ENCODE results near the gene CCDC9B.

The CCDC9B gene

DNA sequence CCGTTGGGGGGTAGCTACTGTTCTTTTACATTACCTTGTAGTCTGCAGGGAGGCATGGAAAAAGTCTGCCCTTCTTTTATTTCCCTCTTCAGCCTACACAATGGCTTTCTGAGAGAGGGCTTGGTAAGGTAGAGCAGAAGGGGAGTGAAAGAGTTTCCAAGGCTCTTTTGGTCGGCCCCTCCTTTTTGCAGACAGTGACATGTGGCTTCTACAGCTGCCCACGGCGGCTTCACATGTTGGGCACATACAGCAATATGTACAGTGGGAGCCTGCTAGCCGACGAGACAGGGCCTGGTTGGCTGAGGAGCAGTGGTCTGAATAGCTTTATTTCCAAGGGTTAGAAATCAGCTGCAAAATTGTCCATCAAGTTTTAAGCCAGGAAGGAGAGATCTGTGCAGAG is 13.3 kb downstream of the CCDC9B start:
- peak; percentile 11 for DNase-seq

DNA sequence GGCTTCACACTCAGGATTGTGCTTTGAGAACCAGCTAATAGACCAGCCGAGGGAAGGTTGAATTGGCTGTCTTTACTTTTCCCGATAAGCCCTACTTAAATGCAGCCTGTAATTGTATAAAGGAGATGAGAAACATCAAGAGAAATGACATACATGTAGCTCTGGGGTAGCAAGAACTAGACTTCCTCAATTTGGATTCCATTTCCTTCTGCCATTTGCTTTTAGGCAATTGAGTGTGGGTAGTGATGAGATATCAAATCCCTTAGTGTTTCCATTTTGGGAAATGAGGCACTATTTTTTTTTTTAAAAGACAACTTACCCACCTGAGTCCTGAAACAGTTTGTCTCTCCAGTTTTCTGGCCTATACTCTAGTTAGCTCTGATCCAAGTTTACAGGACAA is 15.0 kb downstream of the CCDC9B start:
- no peak for DNase-seq

DNA sequence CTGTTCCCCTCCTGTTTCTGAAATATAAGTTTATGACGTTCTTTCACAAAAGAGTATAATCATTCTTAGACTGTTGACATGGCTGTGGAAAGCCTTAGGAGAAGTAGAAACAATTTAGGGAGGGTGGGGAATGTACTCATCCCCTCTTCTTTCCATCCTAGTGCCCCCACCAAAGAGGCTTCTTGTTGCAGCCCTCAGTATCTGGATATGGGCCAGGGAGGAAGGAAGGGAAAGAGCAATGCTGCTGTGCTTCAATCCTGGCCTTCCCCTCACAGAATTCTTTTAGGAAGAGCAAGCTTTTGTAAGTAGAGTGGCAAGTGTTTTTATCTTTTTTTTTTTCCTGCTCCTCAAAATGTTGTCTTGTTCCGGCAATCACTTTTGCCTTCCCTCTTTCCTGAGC is 15.6 kb downstream of the CCDC9B start:
- DNase-seq = no peak

DNA sequence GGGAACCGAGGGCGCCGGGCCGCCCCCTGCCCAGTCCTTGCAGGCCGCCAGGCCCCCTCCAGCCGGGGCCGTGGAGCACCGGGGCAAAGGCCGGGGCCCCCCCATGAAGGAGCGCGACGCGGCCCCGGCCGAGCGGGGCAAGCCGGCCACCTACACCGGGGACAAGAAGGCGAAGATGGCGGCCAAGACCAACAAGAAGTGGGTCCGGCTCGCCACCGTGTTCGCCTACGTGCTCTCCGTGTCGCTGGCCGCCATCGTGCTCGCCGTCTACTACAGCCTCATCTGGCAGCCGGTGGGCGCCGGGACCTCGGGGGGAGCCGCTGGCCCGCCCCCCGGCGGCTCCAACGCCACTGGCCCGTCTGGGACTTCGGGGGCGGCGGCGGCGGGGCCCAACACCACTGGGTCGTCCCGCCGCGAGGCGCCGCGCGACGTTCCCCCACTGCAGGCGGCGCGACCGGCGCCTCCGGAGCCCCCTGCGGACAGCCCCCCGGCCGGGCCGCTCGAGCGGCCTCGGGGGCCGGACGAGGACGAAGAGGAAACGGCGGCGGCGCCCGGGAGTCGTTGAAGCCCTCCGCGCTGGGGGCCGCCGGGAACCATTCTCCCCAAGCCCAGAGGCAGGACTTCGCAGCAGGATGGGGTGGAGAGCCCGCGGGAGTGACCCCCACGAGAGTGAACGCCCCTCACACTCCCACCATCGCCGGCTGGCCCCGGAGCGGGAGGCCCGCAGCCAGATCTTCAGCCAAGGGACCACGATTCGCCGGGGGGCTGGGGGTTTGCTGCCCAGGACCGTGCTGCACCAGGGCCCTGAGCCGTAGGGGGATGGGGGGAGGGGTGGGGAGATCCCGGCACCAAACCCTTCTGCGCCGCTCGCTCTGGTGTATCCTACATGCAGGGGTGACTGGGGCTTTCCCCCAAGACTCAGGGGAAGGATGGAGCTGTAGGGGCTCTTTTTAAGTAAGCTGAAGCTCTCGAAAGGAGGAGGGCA is 16.5 kb downstream of the CCDC9B start:
- DNase-seq = no peak

DNA sequence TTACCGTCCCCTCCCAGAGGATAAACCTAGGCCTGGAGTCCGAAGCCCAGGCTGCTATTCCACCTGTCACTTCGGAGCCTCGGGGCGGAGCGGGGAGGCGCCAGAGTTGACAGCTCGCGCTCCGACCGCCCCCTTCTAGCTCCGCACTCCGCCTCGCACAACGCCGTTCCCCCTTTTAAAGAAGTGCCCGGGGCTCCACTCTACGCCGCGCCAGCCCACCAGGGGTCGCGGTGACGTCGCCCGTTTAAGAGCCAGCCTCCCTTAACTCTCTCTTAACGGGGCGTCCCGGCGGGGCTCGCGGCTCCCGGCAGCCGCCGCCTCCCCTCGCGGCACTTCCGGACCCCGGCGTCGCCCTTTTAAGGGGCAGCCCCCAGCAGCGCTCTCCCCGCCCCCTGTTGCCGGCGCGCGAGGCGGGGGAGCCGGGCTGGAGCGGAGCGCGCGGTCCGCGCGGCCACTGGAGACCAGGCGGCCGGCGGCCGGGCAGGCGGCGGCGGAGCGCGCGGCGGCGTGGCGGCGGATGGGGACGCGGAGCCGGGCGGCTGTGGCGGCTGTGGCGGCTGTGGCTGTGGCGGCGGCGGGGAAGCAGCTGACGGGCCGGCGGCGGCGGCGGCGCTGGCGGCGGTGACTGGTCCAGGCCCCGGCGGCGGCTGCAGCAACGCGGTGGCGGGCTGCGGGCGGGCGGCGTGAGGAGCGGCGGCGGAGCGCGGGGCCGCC is 17.3 kb downstream of the CCDC9B start, which contains the start of gene INAFM2:
TSS of gene INAFM2 (plus strand) at position 454 of the 714 bp plus-strand sequence. CDS start 364 bp downstream, outside the sequence.
- DNase-seq = peak; percentile 93

DNA sequence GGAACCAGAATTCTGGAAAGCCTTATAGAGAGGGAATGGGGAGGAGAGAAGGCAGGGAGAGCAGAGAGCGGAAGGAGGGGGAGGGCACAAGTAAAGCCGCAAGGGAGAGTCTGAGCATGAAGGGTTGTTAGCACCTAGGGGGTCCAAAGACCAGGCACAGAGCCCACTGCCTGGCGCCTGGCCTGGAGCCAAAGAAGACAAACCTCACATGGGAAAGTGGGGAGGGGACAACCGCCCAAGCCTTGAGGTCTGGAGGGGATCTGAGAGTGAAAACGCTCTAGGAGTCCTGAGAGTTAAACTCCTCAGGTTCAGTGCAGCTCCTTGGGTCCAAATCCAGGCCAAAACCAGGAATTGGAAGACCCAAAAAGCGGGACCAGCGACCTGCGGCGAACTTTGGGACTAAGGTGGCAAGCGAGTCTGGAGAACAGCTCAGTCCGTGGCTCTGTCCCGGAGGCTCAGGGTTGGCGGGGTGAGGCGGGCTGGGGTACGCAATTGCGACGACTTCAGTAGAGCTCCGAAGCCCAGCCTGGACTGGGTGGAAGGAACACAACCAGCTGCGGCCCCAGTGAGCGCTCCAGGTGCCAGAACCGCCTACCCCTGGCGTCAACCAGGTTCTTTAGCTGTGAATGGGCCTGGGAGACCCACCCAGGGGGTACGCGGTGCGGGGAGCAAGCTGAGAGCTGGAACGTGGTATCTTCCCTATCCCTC is 18.1 kb downstream of the CCDC9B start:
- no peak for DNase-seq

DNA sequence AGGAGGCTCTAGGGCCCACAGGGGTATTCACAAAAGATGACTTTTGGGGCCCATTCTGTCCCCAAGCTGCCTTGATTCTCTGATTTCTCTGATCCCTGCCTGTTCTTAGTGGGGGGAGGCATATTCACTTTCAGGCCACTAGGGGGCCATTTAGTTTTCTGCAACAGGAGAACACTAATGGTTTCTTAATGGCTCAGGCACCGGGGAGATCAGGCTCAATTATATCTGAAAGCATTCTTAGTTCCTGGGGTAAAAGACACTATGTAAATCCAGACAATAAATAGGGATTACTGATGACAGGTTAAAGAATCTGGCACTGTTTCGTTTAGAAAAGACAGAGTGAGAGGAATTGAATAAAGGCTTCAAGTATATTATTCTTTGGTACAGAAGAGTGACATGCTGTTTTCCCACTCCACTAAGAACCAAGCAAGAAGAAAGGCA is 19.8 kb downstream of the CCDC9B start:
- DNase-seq = peak; percentile 60

DNA sequence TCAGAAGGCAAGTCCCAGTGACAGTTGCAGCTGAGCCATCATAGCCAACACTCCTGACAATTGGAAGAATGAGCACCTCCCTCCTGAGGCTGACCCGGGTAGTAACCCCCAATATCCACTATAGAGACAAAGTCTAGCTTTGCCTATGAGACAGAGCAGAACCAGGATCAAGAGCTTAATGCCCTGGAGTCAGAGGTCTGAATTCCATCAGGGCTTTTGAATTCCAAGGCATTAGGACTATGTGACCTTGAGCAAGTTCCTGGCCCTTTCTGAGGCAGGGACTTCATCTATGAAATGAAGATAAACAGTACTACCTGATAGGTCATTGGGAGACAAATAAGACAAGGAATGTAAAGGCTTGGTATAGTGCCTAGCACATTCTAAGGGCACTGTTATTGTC is 20.3 kb downstream of the CCDC9B start:
- no peak for DNase-seq

DNA sequence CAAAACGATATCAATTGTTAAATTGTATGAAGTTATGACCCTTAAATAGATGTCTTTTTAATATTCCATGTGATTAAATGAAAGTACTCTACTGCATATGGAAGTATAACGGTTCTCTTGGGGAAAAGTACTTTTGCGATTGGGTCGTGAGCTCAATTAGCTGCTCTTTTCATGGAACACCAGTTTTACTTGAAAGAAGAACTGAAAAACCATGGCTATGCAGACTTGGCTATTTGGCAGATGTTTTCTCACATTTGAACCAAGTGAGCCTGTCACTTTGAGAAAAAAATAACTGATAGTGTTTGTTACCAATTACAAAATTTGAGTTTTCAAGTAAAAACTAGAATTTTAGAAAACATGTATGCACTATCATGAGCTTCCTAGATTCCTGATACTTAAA is 23.2 kb downstream of the CCDC9B start:
- no peak for DNase-seq

DNA sequence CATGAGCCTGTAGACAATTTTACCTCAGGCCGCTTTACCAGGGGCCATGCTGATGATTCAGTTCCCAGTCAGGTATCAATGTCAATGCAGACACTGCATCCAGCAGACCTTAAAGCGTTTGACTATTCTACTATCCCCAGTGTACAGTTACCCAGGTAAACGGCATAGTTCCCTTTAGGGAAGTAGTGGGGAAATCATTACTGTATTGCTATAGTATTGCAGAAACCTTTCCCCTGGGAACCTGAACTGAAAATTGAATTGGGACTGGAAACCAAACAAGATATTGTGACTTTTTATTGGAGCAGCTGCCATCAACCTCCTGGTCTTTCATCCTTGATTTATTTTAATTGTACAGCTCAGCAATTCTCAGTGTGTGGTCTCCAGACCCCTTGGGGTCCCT is 23.8 kb downstream of the CCDC9B start:
- DNase-seq = no peak

DNA sequence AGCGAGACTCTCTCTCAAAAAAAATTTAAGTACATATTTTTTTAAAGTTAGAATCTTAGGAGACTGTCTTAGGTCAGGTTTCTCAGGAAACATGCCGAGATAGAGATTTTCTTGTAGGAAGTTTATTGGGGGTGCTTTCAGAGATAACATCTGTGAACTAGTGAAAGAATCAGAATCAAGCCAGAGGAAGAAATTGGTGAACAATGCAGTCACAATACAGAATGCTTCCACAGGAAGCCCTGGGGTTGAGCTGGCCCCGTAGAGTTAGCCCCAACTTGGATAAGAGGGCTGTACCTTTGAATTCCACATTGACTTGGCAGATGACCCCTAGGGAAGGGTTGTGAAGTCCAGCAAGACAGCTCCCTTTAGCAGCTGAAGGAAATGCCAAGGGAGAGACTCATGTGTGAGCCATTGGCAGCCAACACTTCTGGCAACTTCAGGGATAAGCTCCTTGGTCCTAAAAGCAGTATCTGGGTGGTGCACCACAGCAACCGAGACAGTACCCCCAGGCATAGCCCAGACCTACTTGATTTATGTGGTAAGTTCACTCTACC is 25.9 kb downstream of the CCDC9B start:
- no peak for DNase-seq

DNA sequence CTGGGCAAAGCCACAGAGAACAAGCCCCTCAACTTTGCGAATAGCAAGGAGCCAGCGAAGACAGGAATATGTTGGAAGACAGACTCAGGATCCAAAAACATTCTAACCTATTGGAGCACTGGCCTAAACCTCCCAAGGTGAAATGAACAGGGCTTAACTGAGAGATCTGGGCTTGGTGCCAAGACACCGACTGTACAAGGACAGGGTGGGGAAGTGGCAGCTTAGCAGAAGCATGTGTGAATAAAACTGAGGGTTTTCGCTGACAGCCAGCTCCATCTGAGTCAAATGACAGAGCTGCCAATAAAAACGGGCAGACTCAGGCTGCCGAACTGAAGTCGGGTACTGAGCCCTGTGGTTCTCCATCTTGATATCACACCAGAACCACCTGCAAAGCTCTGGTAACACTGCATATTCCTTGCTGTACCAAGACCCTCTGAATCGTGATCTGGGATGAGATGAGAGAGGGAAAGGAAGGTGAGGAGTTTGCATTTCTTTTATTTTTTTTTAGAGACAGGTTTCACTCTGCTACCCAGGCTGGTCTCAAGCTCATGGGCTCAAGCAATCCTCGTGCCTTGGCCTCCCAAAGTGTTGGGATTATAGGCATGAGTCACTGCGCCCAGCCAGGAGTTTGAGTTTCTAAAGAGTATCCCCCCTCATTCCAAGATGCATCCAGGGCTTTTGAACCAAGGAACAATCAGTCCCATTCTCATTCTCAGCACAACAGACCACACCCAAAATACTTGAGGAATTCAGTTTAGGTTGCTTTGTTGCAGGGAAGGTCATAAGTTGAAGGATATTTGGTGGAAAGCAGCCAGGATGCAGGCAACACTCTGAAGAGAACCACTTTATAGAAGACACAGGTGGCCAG is 27.0 kb downstream of the CCDC9B start:
- DNase-seq = peak; percentile 66

DNA sequence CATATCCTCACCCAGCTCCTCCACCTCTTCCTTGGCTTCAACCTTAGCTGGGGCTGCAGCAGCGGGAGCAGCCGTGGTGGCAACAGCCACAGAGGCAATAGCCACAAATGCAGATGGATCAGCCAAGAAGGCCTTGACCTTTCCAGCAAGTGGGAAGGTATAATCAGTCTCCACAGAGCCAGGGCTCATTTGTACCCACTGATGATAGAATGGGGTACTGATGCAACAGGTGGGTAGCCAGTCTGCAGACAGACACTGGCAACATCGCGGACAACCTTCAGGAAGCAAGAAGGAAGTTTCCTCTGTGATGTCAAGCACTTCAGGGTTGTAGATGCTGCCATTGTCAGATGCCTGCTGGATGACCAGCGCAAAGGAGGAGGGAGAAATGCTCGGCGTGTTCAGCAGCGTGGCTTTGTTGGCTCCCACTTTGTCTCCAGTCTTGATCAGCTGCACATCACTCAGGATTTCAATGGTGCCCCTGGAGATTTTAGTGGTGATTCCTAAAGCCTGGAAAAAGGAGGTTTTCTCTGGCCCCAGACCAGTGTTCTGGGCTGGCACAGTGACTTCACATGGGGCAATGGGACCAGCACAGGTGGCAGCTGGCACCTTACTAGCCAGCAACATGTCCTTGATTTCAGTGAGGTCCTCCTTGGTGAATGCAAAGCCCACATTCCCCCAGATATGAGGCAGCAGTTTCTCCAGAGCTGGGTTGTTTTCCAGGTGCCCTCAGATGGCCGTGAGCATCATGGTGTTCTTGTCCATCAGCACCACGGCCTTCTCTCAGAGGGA is 28.2 kb downstream of the CCDC9B start:
- DNase-seq = no peak

DNA sequence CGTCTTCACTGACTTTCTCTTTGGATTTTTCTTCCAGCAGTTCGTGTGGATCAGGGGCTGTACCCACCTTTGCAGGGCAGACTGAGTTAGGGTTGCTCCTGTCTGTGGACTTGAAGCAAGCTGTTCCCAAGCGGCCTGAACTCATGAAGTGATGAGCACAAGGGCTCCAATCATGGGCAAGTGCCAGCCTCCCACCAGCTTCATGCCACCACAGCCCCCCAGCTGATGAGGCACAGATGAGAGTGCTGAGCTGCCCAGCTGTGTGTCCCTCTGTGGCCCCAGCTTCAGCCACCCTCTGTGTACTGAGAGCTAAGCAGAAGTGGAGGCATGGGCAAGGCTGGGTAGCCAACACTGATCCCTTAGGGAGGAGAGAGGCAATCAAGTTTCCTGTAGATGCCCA is 29.7 kb downstream of the CCDC9B start:
- no peak for DNase-seq

DNA sequence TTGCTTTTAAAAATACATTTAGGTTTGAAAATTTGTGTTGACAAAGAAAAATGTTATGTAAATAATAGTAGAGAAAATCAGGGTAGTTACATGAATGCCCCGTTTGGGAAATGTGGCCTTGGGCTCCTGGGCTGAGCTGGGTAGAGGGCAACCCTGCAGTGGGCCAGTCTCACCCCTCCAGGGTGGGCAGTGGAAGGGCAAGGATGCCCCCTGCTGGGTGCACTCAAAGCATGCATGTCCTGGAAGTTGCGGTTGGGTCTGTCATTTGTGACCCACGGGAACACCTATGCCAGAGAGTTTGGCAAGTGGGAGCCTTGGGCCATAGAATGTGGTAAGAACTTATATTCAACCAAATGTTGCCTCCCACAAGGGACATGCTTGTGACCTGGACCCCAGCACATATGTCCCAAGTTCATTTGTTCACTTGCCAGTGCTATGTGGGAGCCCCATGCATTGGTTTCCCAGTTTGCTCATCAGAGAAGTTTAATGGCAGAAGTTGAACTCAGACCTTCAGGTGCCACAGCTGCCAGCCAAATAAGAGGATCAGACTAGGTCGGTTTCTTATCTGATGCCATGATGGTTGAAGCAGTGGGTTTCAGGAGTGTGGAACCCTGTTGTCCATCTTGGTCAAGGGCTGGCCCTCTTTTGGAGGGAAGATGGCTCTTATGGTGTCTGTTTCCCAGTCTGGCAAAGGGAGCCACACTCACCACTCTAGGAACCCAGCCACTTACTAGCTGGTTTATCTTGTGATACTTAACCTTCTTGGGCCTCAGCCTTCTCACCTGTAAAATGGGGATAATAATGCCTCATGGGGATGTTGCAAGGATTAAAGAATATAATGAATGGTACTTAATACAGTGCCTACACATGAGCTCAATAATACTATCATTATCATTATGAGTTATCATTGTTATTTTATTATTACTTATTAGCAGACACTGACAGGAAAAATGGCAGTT is 30.5 kb downstream of the CCDC9B start:
- DNase-seq = peak; percentile 68

DNA sequence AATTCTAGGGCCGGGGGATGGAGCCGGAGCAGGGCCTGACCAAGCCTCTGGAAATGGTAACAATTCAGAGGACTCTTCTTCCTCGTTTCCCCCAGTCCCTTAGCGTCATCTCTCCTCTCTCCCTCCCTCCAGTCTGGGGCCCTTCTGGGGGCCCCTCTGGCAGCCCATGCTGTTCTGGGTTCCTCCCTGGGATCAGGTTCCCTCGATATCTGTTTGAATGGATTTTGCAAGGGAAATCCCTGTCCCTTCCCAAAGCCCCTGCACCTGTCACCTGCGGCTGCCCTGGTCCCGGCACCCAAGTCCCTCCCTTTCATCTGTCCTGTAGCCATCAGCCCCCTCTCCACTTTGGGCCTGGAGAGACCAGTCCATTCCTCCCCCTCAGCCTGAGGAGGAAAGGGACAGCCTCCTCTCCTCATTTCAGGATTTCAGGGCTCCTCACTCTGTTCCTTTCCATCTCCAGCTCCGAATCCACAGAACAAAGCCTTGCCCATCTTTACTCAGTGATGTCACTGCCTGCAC is 31.3 kb downstream of the CCDC9B start:
- no peak for DNase-seq

DNA sequence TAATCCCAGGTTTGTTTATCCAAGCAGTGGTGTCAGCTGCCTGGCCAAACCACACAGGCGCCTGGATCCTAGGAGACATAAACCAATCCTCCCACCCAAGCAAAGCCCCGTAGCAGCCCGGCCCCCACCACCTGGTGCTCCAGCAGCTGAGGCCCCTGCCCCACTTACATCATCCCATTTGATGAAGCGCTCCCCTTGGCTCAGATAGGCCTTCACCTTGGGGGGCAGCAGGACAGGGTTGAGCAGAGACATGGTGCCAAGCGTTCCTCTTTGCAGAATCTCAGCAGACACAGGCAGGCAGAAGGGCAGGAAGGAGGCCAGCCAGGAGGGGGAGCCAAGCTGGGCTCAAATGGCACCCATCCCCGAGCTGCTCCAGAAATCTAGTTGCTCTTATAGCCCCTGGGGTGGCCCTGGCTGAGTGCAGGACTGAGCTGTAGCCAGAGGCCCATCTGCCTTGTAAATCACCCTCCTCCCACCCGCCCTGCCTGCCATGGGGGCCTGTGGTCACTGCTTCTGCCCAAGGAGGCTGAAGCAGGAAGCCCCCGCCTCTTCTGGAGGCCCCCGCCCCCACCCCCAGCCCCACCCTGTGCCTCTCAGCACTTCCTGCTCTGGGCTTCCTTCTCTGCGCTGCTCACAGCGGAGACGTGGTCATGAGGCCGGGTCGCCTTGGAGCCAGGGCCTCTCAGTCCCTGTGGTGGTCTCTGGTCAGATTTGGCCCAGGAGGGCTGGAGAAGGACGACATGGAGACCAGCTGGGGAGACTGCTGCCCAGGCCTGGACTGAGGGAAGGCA is 33.1 kb downstream of the CCDC9B start, which contains the start of gene PLCB2:
TSS of gene PLCB2 (minus strand) at position 515 of the 791 bp plus-strand sequence. CDS start at position 252, 263 bp downstream.
- DNase-seq = peak; percentile 70

DNA sequence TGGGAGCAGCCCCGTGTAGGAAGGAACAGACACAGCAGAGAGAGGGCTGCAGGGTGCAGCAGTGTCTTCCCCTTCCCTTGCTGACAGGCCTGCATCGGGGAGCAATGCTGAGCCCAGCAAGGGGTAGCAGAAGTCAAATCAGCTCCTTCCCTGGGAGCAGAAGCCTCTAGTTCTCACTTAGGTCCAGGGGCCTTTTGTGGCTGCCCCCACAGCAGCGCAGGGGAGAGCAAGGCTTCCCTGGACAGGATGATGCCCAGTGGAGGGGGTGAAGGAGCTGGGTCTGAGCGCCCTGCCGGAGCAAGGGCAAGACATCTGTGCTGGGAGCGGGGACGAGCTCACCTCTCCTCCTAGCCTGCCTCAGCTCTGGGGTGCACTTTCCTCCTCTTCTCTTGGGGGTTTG is 33.8 kb downstream of the CCDC9B start:
- no peak for DNase-seq

DNA sequence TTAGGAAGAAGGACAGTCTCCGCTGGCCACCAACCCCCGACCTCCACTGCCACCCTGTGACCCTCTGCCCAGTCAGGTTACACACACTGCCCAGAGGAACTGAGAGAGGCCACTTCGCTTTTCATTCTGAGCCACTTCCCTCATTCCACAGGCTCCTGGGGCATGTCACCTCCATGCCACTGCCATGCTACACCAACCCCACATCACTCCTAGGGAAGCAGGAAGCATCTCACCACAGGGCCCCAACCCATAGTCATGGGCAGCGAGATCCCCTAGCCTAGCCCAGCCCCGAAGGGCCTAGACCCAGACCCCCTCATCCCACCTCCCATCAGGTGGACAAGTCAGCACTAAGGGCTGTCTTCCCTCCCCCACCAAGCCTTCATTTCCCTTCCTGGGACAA is 34.4 kb downstream of the CCDC9B start:
- DNase-seq = peak; percentile 32
